OCI-LY7 (cell line): ENCODE results near the gene VDR.

Experiments
- CTCF ChIP-seq: fragments of 200-600 bp; sonication (generic); conservative IDR thresholded peaks from 2 replicates; pipeline ENCODE4 v1.5.1; 2014; ENCODE audit warnings: mild to moderate bottlenecking, antibody characterized with exemption, low read length, moderate library complexity, mixed read lengths
- EZH2phosphoT487 ChIP-seq: fragments of 200-600 bp; sonication (generic); IDR thresholded peaks from 2 replicates; pipeline ENCODE4 v1.6.1; 2018; ENCODE audit warnings: low read depth, borderline replicate concordance, mild to moderate bottlenecking, mixed run types, antibody characterized with exemption, low read length, moderate library complexity, mixed read lengths

DNA sequence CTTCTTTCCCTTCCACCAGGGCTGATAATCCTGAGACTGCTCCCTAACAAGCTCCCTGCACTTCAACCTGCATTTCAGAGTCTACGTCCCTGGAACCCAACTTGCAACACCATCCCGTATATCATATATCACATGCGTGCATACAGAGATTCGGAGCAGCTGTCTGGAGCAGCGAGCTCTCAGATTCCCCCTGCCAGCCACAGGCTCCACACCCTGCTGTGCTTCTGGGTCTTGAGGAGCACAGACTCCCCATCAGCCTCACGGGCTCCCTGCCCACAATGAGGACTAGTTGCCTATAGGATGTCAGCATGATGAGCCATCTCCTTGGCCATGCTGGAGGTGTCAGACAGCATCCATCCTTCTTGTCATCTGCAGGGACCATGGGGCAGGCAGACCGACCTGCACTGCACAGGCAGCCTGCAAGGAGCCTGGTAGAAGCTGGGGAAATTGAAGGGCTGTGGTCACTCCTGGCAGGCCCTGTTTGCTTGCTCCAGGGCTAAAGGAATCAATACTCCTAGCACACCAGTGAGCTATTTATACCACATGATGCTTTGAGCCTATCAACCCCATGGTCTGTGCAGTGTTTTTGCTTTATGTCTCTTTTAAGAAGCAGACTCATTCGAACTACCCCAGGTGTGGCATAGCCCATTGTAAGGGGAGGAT is 65.4 kb downstream of the VDR start:
- TF ChIP-seq CTCF: no peak
- TF ChIP-seq EZH2phosphoT487: no peak
